ENCODE results near the gene RNF44.
A peak's percentile ranks its signal among the peaks of the same experiment; 100 is the strongest.
"Not testable (repeated sequence)": the region's sequence is repeated elsewhere in the genome, so short reads cannot be mapped to it uniquely, and the experiment has no call there.

The RNF44 gene

GRCh38 chr5:176552332-176552869, 15.2 kb upstream of the RNF44 start:
- no peak for DNase-seq

GRCh38 chr5:176550937-176551336, 13.7 kb upstream of the RNF44 start:
- not testable (repeated sequence) for DNase-seq

DNA sequence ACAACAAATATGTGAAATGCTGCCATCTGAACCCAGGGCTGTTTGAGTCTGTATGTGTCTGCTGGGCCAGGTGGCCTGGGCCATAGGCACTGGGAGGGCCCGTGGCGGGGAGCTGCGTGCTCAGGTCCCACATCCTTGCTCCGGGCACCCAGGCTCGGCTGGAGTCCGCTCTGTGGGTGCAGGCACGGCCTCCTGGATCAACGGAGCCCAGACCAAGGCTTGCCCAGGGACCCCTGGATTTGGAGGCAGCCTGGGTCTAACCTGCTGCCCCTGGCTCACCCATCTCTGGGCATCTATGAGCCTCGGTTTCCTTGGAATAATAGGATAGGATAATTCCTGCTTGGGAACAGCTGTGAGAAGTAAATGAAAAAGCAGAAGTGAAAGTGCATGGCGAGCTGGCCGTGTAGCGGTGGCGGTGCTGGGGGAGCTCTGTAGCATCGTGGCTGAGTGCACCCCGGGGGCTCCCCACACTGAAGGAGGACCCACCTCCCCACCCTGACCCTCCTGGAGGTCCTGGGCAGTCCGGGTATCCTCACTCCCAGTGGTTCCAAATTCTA, 13.2 kb upstream of the RNF44 start:
- DNase-seq, result no peak

DNA sequence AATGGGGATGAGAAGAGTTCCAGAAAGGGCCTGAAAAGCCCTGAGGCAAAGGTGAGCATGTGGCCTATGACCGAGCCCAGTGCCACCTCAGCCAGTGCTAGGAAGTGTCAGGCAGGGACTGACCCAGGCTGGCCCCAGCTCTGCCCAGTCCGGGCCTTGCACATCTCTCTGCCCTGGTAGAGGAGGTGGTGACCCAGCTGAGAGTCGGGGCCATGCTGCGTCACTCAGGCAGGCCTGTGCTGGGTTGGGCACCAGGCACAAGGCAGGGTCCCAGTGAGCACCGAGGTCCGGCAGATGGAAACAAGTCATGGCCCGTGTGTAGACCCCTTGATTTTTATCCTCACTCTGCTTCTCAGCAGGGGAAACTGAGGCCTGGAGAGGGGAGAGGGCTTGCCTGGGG, 12.7 kb upstream of the RNF44 start:
- no peak for DNase-seq

DNA sequence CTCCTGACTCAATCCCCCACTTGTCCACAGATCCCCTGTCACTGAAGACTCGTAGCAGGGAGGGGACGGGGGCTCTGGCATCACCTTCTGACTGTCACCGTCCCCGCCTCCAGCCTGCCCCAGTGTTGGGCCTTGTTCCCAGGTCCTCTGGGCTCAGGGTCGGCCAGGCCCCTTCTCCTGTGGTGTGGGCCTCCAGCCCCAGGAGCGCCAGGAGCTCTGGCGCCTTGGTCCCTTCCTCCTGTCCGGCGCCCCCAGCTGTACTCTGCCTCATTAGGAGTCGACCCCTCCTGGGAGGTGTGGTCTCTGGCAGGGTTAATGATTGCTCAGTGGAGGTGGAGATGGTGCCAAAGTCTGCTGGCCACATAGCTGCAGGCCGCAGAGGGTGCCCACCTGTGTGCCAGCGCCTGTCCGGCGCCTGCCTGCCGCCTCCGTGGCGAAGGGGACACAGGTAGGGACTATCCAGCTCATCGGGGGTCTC, 11.8 kb upstream of the RNF44 start, which contains the start of gene CDHR2:
CDHR2 (plus strand) TSS at position 376 of the 478 bp plus-strand sequence. CDS start 16,011 bp downstream, outside the sequence.
- DNase-seq, result no peak

DNA sequence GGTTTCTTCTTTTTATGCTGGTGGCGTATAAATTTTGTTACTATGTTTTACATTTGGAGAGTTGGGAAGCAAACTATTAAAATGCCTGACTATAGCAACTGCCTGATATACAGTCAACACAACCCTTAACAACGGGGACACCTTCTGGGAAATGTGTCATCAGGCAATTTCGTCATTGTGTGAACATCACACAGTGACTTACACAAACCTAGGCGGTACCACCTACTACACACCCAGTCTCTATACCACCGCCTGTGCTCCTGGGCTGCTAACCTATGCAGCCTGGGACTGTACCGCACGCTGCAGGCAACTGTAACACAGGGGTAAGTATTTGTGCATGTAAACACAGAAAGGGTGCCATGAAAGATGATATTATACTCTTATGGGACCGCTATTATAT, 10.6 kb upstream of the RNF44 start:
- no peak for DNase-seq

- no peak for DNase-seq
Observed at GRCh38 chr5:176545737-176546509, 8.7 kb upstream of the RNF44 start.

DNA sequence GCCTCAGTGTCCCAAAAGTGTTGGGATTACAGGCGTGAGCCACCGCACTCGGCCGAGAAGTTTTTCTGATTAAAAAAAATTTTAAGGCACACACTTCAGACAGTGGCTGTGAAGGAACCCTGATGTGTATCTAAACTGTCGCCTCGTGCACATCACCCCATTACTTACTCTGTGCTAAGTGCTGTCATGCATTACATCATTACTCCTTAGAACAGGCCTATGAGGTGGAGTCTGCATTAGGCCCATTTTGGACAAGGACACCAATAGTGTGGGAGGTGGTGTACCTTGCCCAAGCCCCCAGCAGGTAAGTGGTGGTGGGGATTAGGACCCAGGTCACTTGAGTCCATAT, 8.2 kb upstream of the RNF44 start:
- no peak for DNase-seq

DNA sequence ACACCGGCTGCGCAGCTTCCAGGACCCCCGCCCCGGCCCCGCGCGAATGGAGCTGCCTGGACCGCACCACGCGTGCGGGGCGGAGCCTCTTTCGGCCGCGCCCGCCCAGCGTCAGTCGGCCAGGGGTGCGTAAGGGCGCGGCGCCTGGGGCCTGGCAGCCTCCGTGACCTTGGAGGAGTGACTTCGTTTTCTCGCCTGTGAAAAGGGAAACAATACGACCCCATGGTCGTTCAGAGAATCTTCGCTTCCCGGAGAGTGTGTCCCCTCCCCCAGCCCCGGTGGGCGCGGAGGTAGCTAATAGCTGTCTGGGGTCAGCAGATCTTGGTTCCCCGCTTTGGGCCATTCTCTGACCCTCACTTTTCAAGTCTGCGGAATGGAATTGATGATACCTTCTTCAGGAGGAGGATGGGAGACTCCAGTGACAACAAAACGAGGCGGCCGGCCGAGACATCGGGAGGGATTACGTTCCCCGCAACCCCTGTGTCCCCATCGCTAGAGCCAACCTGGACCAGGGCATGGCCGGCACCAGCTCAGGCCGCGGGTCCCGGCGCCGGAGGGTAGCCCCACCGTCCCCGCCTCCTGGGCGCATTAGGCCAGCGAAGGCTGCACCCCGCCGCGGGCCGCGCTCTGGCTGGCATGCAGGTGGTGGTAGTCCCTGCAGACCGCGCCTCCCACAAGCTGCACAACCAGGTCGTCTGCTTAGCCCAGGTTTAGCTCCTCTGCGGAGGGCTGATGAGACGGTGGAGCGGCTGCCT, 6.4 kb upstream of the RNF44 start:
- DNase-seq, result peak in 44 of 58 donors; percentile 21 to 79 (median 43)

GRCh38 chr5:176542596-176543427, 5.6 kb upstream of the RNF44 start:
- peak in 1 of 58 donors; percentile 21 for DNase-seq

DNA sequence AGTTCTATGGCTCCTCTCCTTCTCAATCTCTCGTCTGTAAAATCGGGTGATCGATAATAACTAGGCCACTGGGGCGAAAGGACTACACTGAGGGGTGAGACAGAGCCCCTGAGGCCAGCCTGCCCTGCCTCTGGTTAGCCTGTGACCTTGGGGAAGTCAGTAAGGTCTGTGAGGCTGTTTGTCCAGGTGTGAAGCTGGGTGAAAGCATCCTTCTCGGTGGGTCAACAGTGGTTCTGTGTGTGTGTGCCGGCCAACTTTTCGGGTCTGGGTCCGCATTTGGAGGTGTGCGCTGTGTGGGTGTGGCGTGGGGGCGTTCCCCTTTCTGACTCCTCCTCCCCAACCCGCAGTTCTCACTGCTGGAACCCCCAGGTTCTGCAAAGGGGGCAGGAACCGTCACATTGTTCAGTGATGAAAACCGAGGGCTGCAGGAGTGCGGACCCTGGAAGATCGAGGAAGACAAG, 5.0 kb upstream of the RNF44 start:
- peak in 1 of 58 donors; percentile 28 for DNase-seq

GRCh38 chr5:176541338-176542134, 4.3 kb upstream of the RNF44 start:
- DNase-seq, result no peak

DNA sequence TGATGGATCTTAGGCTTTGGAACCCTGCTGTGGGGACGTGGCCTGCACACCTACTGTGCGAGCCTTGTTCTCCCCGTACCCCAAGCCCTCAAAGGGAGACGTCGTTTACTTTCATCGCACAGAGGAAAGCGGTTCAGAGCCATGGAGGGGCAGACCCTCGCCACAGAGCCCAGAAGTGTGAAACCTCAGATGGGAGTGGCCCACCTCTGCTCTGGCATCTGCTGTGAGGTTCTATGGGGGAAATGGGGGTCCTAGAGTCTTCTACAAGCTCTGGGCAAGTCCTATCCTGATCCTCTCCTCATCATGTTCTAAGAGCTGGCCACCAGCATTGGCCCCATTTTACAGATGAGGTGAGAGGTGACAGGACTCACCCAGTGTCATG, 3.7 kb upstream of the RNF44 start:
- no peak for DNase-seq

DNA sequence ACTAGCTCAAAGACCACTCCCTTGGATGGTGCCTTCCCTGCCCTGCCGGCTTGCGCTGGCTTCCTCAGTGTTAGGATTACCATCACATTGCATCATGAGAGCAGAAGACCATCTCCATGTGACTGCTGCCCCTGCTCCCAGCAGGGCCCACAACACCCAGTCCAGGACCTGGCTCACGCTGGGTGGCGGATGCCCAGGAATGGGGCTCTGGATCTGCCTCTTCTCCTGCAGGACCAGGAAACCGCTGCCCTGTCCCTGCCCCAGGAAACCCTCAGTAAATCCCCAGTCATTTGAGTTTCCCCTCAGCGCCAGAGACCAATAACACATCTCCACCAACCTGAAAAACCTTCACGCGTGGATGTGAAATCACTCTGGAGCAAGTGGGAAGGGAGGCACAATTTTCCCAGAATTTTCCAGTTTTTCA, 3.3 kb upstream of the RNF44 start:
- no peak for DNase-seq

- DNase-seq, result no peak
Observed at GRCh38 chr5:176538989-176539384, 1.8 kb upstream of the RNF44 start.

GRCh38 chr5:176538230-176538988, 1.2 kb upstream of the RNF44 start:
- no peak for DNase-seq

DNA sequence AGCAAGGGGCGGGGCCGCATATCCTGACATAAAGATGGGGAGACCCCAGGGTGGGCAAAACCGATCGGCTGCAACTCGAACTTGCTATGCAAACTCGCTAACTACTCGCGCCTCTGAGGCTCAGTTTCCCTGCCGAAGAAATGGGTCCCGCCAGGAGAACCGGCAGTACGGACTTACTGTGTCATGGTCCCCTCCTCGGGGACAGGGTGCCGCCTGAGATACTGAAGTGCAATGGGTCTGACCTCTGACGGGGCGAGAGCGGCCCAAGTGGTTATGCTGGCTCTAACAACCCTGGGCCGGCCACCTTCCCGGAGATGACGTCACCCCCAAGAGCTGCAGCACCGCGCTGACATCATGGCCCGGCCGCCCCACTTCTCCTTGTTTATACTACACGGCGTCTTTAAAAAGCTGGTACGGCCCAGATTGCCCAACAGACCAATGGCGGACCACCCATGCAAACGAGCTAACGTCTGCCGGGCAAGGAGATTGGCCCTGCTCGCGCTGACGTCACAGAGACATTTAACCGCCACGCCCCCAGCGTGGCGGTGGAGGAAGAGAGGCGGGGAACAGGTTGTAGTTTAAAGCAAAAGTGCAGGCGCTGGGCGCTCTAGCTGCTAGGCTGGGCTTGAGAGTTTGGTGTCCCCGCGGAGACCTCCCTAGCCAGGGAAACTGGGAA, 490 bp upstream of the RNF44 start:
- peak; percentile 76 to 100 (median 98) for DNase-seq

DNA sequence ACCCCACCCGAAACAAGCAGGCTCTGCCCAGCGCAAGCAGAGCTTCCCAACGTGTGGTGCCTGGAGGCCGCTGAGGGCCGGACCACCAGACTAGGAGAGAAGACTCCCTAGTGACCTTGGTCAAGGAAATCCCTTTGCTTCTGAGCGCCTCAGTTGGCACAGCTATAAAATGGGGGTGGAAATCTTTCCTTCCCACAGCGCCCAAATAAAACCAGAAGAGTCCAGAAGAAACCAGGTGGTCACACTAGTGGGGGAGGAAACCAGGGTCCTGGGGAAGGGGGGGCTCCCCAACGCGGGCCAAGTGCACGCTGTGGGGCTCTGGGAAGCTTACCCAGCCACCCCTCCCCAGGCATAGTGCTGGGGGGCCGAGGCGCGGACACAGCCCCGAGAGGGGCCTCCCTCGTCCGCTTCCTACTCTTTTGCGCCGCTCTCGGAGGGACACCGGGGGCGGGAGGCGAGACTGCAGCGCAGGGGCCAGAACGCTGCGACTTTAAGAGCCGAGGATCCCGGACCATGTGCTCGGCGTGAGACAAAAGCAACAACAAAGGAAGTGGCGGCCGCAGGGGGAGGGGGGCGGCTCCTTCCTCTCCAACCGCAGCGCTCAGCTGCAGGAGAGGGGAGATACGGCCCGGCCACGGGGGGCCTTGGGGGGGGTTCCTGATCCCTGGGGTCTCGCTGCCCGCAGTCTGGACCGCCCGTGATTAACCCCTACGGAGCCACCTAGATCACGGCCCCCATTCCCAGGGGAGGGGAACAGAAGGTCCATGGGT, 885 bp downstream of the RNF44 start:
- DNase-seq, result peak in 56 of 58 donors; percentile 12 to 87 (median 72)
